WERI-Rb-1 (cell line): ENCODE data around the gene ATG101.

ENCODE experiments used
- DNase-seq: peaks from one replicate; pipeline ENCODE4 v3.0.0-alpha.2; 2020
- H3K27ac ChIP-seq: fragments of 250-450 bp; sonication (Bioruptor Pico); 2 replicates; pipeline ENCODE4 v1.5.1; 2020; ENCODE audit warnings: mild to moderate bottlenecking, moderate library complexity
- H3K27me3 ChIP-seq: fragments of 250-450 bp; sonication (Bioruptor Pico); 2 replicates; pipeline ENCODE4 v1.5.1; 2021; ENCODE audit warnings: mild to moderate bottlenecking, low read depth, moderate library complexity; ENCODE audit not compliant: insufficient read depth, severe bottlenecking
- H3K36me3 ChIP-seq: fragments of 250-450 bp; sonication (Bioruptor Pico); 2 replicates; pipeline ENCODE4 v1.5.1; 2020; ENCODE audit warnings: mild to moderate bottlenecking, moderate library complexity
- H3K4me3 ChIP-seq: 2 replicates; pipeline ENCODE4 v1.5.1; 2011; ENCODE audit warnings: low read depth, mild to moderate bottlenecking, control low read depth, low read length
- H3K9me3 ChIP-seq: fragments of 250-450 bp; sonication (Bioruptor Pico); 2 replicates; pipeline ENCODE4 v1.5.1; 2021; ENCODE audit warnings: mild to moderate bottlenecking, moderate library complexity; ENCODE audit not compliant: severe bottlenecking
- TF ChIP-seq, protein P1 (sequence below): IDR thresholded peaks from 2 replicates; pipeline ENCODE4 v1.5.1; 2011; ENCODE audit warnings: low read depth, mild to moderate bottlenecking, control low read depth, inconsistent platforms, low read length

The ATG101 gene

DNA sequence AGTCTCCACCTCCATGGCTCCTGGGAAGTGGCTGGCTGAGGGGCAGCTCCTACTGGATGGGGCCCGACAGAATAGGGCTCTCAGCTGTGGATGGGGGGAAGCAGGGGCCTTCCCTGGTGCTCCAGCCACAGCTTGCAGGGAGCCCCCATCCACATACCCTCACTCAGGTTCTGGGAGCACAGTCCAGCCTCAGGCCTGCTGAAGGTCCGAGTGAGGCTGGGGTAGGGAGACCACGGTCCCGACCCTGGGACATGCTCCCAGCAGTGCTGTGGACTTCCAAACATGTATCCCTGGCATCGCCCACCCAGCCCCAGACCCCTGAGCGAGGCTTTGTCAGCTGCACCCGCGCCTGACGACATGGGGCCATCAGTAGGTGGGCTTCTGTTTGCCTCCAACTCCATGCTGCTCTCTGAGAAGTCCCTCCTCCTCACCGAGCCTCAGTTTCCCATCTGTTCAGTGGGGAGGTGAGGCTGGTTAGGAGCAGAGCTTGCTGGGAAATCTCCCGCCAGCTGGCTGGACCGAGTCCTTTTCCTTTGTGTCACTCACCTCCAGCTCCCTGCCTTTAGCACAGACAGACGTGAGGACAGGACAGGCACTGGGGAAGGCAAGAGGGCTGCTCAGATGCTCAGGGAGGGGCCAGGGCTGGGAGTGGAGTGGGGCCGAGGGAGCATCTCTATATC lies 9.1 kb upstream of the ATG101 start:
- no peak for DNase-seq
- TF ChIP-seq, protein P1, sequence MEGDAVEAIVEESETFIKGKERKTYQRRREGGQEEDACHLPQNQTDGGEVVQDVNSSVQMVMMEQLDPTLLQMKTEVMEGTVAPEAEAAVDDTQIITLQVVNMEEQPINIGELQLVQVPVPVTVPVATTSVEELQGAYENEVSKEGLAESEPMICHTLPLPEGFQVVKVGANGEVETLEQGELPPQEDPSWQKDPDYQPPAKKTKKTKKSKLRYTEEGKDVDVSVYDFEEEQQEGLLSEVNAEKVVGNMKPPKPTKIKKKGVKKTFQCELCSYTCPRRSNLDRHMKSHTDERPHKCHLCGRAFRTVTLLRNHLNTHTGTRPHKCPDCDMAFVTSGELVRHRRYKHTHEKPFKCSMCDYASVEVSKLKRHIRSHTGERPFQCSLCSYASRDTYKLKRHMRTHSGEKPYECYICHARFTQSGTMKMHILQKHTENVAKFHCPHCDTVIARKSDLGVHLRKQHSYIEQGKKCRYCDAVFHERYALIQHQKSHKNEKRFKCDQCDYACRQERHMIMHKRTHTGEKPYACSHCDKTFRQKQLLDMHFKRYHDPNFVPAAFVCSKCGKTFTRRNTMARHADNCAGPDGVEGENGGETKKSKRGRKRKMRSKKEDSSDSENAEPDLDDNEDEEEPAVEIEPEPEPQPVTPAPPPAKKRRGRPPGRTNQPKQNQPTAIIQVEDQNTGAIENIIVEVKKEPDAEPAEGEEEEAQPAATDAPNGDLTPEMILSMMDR, result no peak
- Histone ChIP-seq H3K36me3 (peaks cover 26% of the 10 kb centered on the region), H3K27ac (no peak overlapping the region), H3K4me3 (no peak overlapping the region), H3K27me3 (no peaks in the 10 kb centered on the region), H3K9me3 (no peaks in the 10 kb centered on the region)

DNA sequence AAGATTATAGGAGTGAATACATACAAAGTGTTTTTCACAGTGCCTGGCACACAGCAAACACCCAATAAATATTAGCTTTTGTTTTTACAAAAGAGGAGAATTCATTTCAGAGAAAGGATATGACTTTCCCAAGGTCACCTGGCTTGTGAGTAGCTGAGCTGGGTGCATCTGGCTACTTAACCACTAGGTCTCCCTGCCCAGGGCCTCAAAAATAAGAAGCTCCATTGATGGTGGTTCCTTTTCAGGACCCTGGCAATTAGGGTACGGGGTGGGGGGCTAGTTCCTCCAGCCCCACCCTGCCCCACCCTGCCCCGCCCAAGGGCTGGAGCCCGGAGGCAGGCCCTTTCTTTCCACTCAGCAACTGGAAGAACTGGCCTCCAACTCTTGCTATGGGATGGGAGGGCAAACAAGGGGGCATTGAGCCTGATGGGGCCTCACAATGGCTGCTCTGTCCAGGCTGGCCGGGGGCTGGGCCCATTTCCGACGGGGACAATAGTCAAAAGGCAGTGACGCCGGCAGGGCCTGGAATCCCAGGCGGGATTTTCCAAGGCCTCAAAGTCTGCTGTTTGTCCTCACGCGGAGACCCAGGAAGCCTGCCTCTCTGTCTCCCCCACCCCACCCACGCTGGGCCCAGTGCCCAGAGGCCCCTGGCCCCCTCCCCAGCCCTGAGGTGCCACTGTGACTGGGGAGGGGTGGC lies 8.2 kb upstream of the ATG101 start:
- H3K27ac ChIP-seq, result no peak overlapping the region
- TF ChIP-seq, protein P1, result no peak
- DNase-seq, result no peak

DNA sequence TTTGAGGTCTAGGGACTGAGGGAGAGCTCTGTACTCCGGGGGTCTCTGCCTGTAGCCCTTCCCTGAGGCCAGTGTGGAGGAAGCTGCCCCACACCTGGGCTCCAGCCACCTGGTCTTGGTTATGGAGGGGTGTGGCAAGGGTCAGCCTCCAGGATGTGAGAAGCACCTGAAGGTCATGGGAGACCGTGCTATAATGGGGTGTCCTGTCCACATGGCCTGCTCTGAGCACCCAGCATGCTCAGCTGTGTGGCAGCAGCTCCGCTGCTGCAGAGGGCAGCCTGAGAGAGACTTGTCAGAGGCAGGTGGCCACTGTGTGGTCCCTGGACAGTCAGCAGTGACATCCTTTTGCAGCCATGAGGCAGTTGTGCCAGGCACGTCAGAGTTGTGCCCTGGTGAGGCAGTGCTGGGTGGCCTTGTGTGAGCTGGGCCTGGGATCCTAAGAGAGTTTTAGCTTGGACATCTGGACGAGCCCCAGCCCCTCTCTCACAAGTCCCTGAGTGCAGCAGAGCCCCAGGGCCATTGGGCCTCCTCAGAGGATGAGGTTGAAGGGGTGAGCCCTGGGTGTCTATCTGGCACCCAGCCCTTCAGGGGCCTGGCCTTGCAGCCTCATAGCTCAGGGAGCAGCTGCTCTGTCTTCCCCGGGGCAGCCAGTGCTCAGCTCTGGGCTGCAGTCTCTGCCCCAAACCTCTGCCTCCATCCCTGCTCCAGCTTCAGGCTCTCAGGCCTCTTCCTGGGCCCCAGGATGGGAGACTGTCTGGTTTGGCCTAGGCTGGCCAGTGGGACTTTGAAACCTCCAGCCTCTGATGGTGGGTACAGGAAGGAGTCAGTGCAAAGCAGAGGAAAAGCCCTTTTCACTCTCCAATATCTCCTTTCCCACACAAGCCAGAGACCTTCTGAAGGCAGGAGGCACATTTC lies 7.4 kb upstream of the ATG101 start:
- DNase-seq, result no peak
- TF ChIP-seq, protein P1, result no peak
- Histone ChIP-seq H3K27ac (no peak overlapping the region), H3K9me3 (no peaks in the 10 kb centered on the region), H3K36me3 (peaks cover 16% of the 10 kb centered on the region), H3K27me3 (no peaks in the 10 kb centered on the region), H3K4me3 (no peak overlapping the region)

More for the DNA sequence above, 8.2 kb upstream of the ATG101 start:
- Histone ChIP-seq H3K4me3 (no peak overlapping the region), H3K9me3 (no peaks in the 10 kb centered on the region), H3K36me3 (peaks cover 23% of the 10 kb centered on the region), H3K27me3 (no peaks in the 10 kb centered on the region)

DNA sequence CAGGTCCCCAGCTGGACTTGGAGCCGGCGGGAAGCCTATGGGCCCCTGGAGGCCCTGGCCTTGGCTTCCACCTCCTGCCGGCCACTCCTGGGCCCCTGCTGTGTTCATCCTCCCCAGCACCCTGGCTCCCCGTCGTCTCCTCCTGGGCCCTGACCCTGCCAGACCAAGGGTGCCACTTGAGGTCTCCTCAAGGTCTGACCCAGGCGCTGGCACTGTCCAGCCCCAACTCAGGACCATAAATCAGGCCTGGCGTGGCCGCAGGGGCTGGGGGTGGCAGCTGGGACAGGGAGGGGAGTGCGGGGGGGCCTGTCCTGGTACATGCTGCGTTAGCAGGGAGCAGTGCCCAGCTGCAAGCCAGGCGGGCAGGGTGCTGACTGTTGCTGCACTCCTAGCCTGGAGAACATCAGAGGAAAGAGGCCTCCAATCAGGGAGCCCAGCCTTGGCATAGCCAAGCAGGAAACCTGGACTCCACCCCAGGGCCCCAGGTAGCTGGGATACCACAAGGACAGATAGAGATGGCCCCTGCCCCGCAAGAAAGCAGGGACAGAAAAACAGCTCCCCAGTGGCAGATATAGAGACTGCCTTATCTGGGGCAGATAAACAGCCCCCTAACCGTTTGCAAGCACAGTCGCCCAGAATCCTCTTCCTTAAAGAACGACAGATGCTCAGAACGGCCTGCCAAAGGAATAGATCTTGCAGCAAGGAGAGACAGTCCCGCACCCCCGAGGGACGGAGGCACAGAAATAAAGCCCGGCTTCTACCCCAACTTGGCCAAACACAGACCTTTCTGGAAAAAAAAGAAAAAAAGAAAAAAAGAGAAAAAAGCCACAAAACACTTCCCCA lies 6.5 kb upstream of the ATG101 start:
- no peak for DNase-seq
- Histone ChIP-seq H3K27me3 (no peaks in the 10 kb centered on the region), H3K27ac (no peak overlapping the region), H3K9me3 (no peaks in the 10 kb centered on the region), H3K36me3 (peaks cover 8% of the 10 kb centered on the region; the same call in 1 of the 2 replicates), H3K4me3 (no peak overlapping the region)
- TF ChIP-seq, protein P1, result no peak

DNA sequence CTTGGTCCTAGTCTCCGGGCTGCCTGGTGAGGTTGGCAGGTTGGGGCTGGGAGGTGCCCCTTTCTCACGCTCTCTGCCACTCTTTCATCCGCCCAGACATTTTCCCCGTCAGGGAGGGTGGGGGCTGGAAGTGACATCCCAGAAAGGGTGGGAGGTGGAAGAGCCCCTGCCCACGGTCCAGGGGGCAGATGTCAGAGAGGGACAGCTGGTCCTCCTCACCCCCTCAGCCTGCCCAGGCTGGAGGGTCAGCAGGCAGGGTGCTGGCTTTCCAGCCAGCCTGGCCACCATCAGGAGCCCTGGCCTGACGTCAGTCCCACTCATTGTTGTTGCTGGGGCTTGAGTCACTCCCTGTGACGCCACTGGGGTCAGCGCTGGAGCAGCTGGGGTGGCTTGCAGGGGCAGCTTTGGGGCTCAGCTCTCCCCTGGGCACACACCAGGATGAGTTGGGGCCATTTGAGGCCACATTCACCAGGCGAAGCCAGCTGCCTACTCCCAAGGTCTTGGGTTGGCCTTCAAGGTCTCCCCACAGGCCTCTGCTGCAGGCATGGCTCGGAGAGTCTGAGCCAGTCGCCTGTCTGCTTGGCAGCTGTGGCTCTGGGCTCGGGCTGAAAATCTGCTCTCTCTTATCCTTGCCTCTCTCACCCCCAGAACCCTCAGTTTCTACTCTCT lies 5.7 kb upstream of the ATG101 start:
- TF ChIP-seq, protein P1, result no peak
- H3K9me3 ChIP-seq, result peaks cover 3% of the 10 kb centered on the region
- no peak for DNase-seq
- H3K27me3 ChIP-seq, result no peaks in the 10 kb centered on the region
- H3K4me3 ChIP-seq, result no peak overlapping the region
- no peak overlapping the region for H3K27ac ChIP-seq
- H3K36me3 ChIP-seq, result 0 out of 2 replicates have a peak, but pooled peaks cover 4% of the 10 kb centered on the region
